Neuronal stem cell (in vitro differentiated cells): ENCODE data around the gene HECTD3.

ENCODE experiments used
- DNase-seq: peaks from one replicate; pipeline ENCODE4 v3.0.0-alpha.2; 2013; ENCODE audit warnings: low spot score
- H2AFZ ChIP-seq: one replicate; pipeline ENCODE4 v1.6.1; 2013; ENCODE audit warnings: mild to moderate bottlenecking, low read length, inconsistent platforms
- H2AK5ac ChIP-seq: 2 replicates; pipeline ENCODE4 v1.6.1; 2013; ENCODE audit warnings: low read depth, mild to moderate bottlenecking, inconsistent platforms, low read length, moderate library complexity, mixed read lengths
- H2BK120ac ChIP-seq: 2 replicates; pipeline ENCODE4 v1.6.1; 2013; ENCODE audit warnings: low read depth, mild to moderate bottlenecking, inconsistent platforms, low read length, moderate library complexity, mixed read lengths
- H2BK12ac ChIP-seq: one replicate; pipeline ENCODE4 v1.6.1; 2013; ENCODE audit warnings: low read length, inconsistent platforms
- H2BK15ac ChIP-seq: 2 replicates; pipeline ENCODE4 v1.6.1; 2013; ENCODE audit warnings: mild to moderate bottlenecking, low read length, inconsistent platforms, mixed read lengths
- H2BK5ac ChIP-seq: one replicate; pipeline ENCODE4 v1.6.1; 2013; ENCODE audit warnings: inconsistent platforms, mild to moderate bottlenecking, low read length, moderate library complexity
- H3K14ac ChIP-seq: one replicate; pipeline ENCODE4 v1.6.1; 2013; ENCODE audit warnings: low read length, inconsistent platforms
- H3K18ac ChIP-seq: 2 replicates; pipeline ENCODE4 v1.6.1; 2013; ENCODE audit warnings: low read length, inconsistent platforms
- H3K23ac ChIP-seq: 2 replicates; pipeline ENCODE4 v1.6.1; 2013; ENCODE audit warnings: low read depth, mild to moderate bottlenecking, mixed read lengths, low read length, inconsistent platforms; ENCODE audit not compliant: poor library complexity
- H3K27ac ChIP-seq: replicated peaks from 3 replicates; pipeline ENCODE4 v1.5.1; 2013; ENCODE audit warnings: low read length, inconsistent platforms
- H3K27me3 ChIP-seq, 3 experiments: 2 replicates each; pipeline ENCODE4 v1.6.1; 2013; ENCODE audit warnings: low read length in 3 of 3, mild to moderate bottlenecking in 2 of 3, inconsistent platforms in 1 of 3, low read depth in 1 of 3, mixed read lengths in 1 of 3, moderate library complexity in 1 of 3; ENCODE audit not compliant: control insufficient read depth in 3 of 3, insufficient read depth in 3 of 3
- H3K36me3 ChIP-seq, 2 donors: replicated peaks in 1 of 2; 2 replicates each; pipeline ENCODE4 v1.6.1; 2013; ENCODE audit warnings: low read length in 2 of 2; ENCODE audit not compliant: control insufficient read depth in 2 of 2, insufficient read depth in 2 of 2
- H3K4ac ChIP-seq: 2 replicates; pipeline ENCODE4 v1.6.1; 2013; ENCODE audit warnings: inconsistent platforms, mild to moderate bottlenecking, low read length, moderate library complexity
- H3K4me1 ChIP-seq, 2 donors: 1 replicate in 1 of 2; 2 replicates in 1 of 2; pipeline ENCODE4 v1.6.1; 2013; ENCODE audit warnings: low read length in 2 of 2, low read depth in 1 of 2; ENCODE audit not compliant: control insufficient read depth in 2 of 2, insufficient read depth in 1 of 2
- H3K4me2 ChIP-seq: one replicate; pipeline ENCODE4 v1.6.1; 2013; ENCODE audit warnings: mild to moderate bottlenecking, low read length, inconsistent platforms; ENCODE audit not compliant: insufficient read depth, poor library complexity, severe bottlenecking
- H3K4me3 ChIP-seq, 2 donors: 2 replicates each; pipeline ENCODE4 v1.5.1; 2013; ENCODE audit warnings: low read length in 2 of 2, mild to moderate bottlenecking in 2 of 2, inconsistent platforms in 1 of 2, moderate library complexity in 1 of 2
- H3K79me1 ChIP-seq: one replicate; pipeline ENCODE4 v1.6.1; 2013; ENCODE audit warnings: low read depth, mild to moderate bottlenecking, inconsistent platforms, low read length, moderate library complexity
- H3K9ac ChIP-seq: one replicate; pipeline ENCODE4 v1.6.1; 2013; ENCODE audit warnings: mild to moderate bottlenecking, low read depth, low read length, inconsistent platforms; ENCODE audit not compliant: poor library complexity
- H3K9me3 ChIP-seq, 2 donors: replicated peaks in 1 of 2; 2 replicates each; pipeline versions ENCODE3 to v1.6.1; 2013; ENCODE audit warnings: low read length in 2 of 2, mild to moderate bottlenecking in 2 of 2, inconsistent platforms in 1 of 2, low read depth in 1 of 2, mixed read lengths in 1 of 2, moderate library complexity in 1 of 2; ENCODE audit not compliant: control insufficient read depth in 2 of 2, insufficient read depth in 1 of 2
- H4K8ac ChIP-seq: one replicate; pipeline ENCODE4 v1.6.1; 2013; ENCODE audit warnings: low read depth, mild to moderate bottlenecking, inconsistent platforms, low read length, moderate library complexity
- H4K91ac ChIP-seq: one replicate; pipeline ENCODE4 v1.6.1; 2013; ENCODE audit warnings: low read length, low read depth, mild to moderate bottlenecking, inconsistent platforms; ENCODE audit not compliant: poor library complexity
- WGBS, 2 donors: extraction: QIAGEN DNeasy Blood & Tissue Kit; methylation state at CpG; one replicate each; pipeline ENCODE4 v1.1.7; 2013; ENCODE audit warnings: missing lambda C conversion rate in 2 of 2, mixed read lengths in 1 of 2; ENCODE audit not compliant: insufficient read length in 2 of 2, insufficient replicate concordance in 1 of 2; ENCODE audit errors: extremely low coverage in 2 of 2; 5-methylcytosine and 5-hydroxymethylcytosine counted together

Gene HECTD3

GRCh38 chr1:45038661-45039364 lies 27.7 kb upstream of the HECTD3 start:
- no peaks in the 10 kb centered on the region for H3K27me3 ChIP-seq
- DNase-seq, result no peak

GRCh38 chr1:45038240-45038639 lies 27.1 kb upstream of the HECTD3 start:
- Histone ChIP-seq H3K27ac (no peak overlapping the region), H2BK5ac (no peak overlapping the region), H3K9ac (no peak overlapping the region)

More at GRCh38 chr1:45038661-45039364, 27.7 kb upstream of the HECTD3 start:
- H4K8ac ChIP-seq, result no peak overlapping the region
- no peak overlapping the region for H3K27ac ChIP-seq
- no peak overlapping the region for H3K4me3 ChIP-seq
- no peak overlapping the region for H3K4ac ChIP-seq
- no peak overlapping the region for H2AK5ac ChIP-seq
- H3K18ac ChIP-seq, result no peak overlapping the region
- H2AFZ ChIP-seq, result no peak overlapping the region
- no peak overlapping the region for H3K4me2 ChIP-seq
- H3K4me1 ChIP-seq, result no peaks in the 10 kb centered on the region
- peaks cover 1% of the 10 kb centered on the region for H3K79me1 ChIP-seq
- H2BK120ac ChIP-seq, result no peak overlapping the region
- no peaks in the 10 kb centered on the region for H3K36me3 ChIP-seq
- no peaks in the 10 kb centered on the region for H3K9me3 ChIP-seq
- H4K91ac ChIP-seq, result no peak overlapping the region
- no peak overlapping the region for H3K14ac ChIP-seq
- no peak overlapping the region for H2BK12ac ChIP-seq
- H2BK15ac ChIP-seq, result no peak overlapping the region
- H2BK5ac ChIP-seq, result no peak overlapping the region
- H3K23ac ChIP-seq, result no peak overlapping the region
- no peak overlapping the region for H3K9ac ChIP-seq
- whole genome bisulfite sequencing, 2 donors, result no CpG with 5 or more reads among the region's 8 CpGs

GRCh38 chr1:45037456-45037855 lies 26.3 kb upstream of the HECTD3 start:
- no peaks in the 10 kb centered on the region for H3K4me1 ChIP-seq
- H3K9me3 ChIP-seq, result no peaks in the 10 kb centered on the region
- H2BK12ac ChIP-seq, result no peak overlapping the region
- H2BK5ac ChIP-seq, result no peak overlapping the region
- no peak overlapping the region for H2BK120ac ChIP-seq
- no peak overlapping the region for H4K8ac ChIP-seq
- H3K27me3 ChIP-seq, result no peaks in the 10 kb centered on the region
- H3K79me1 ChIP-seq, result peaks cover 1% of the 10 kb centered on the region
- no peak overlapping the region for H3K4me2 ChIP-seq
- H3K18ac ChIP-seq, result no peak overlapping the region
- no peak overlapping the region for H2AK5ac ChIP-seq
- no peak overlapping the region for H2AFZ ChIP-seq
- H3K27ac ChIP-seq, result no peak overlapping the region
- H3K36me3 ChIP-seq, result no peaks in the 10 kb centered on the region
- H3K9ac ChIP-seq, result no peak overlapping the region
- no peak for DNase-seq
- no peak overlapping the region for H3K4me3 ChIP-seq
- no peak overlapping the region for H4K91ac ChIP-seq
- H3K14ac ChIP-seq, result no peak overlapping the region
- no peak overlapping the region for H2BK15ac ChIP-seq
- no peak overlapping the region for H3K23ac ChIP-seq
- no peak overlapping the region for H3K4ac ChIP-seq

More at GRCh38 chr1:45038240-45038639, 27.1 kb upstream of the HECTD3 start:
- no peak overlapping the region for H3K14ac ChIP-seq
- H3K79me1 ChIP-seq, result peaks cover 1% of the 10 kb centered on the region
- H2BK120ac ChIP-seq, result no peak overlapping the region
- H3K4me1 ChIP-seq, result no peaks in the 10 kb centered on the region
- no peak overlapping the region for H3K4me3 ChIP-seq
- no peak overlapping the region for H2BK15ac ChIP-seq
- no peak overlapping the region for H3K23ac ChIP-seq
- no peak overlapping the region for H3K18ac ChIP-seq
- H4K8ac ChIP-seq, result no peak overlapping the region
- no peaks in the 10 kb centered on the region for H3K27me3 ChIP-seq
- H2AFZ ChIP-seq, result no peak overlapping the region
- H2BK12ac ChIP-seq, result no peak overlapping the region
- no peaks in the 10 kb centered on the region for H3K9me3 ChIP-seq
- H3K4me2 ChIP-seq, result no peak overlapping the region
- WGBS, 2 donors, result no CpG with 5 or more reads among the region's 2 CpGs
- no peak for DNase-seq
- no peak overlapping the region for H4K91ac ChIP-seq
- H3K4ac ChIP-seq, result no peak overlapping the region
- no peak overlapping the region for H2AK5ac ChIP-seq
- no peaks in the 10 kb centered on the region for H3K36me3 ChIP-seq

GRCh38 chr1:45035631-45036301 lies 24.6 kb upstream of the HECTD3 start:
- WGBS, 2 donors, result no CpG with 5 or more reads among the region's 7 CpGs
- DNase-seq, result no peak

More at GRCh38 chr1:45035631-45036301, 24.6 kb upstream of the HECTD3 start:
- H2BK120ac ChIP-seq, result no peak overlapping the region
- no peak overlapping the region for H3K14ac ChIP-seq
- no peak overlapping the region for H2BK15ac ChIP-seq
- H3K4me3 ChIP-seq, result no peak overlapping the region
- H3K4me2 ChIP-seq, result no peak overlapping the region
- H2AFZ ChIP-seq, result no peak overlapping the region
- no peak overlapping the region for H4K91ac ChIP-seq
- H3K4ac ChIP-seq, result no peak overlapping the region
- no peak overlapping the region for H3K27ac ChIP-seq
- H3K79me1 ChIP-seq, result peaks cover 1% of the 10 kb centered on the region
- no peak overlapping the region for H4K8ac ChIP-seq
- no peak overlapping the region for H3K23ac ChIP-seq
- no peak overlapping the region for H3K9ac ChIP-seq
- H2BK5ac ChIP-seq, result no peak overlapping the region
- no peak overlapping the region for H3K18ac ChIP-seq
- H2AK5ac ChIP-seq, result no peak overlapping the region
- no peaks in the 10 kb centered on the region for H3K36me3 ChIP-seq
- H2BK12ac ChIP-seq, result no peak overlapping the region
- H3K9me3 ChIP-seq, result no peaks in the 10 kb centered on the region
- no peaks in the 10 kb centered on the region for H3K27me3 ChIP-seq
- H3K4me1 ChIP-seq, result no peaks in the 10 kb centered on the region
